Measurements from ENCODE around the gene SYCE3. TPM values are rescaled to one million over a fixed set of nuclear protein-coding genes. Genes with fewer than 3 reads are reported as not detected.
"Not testable (repeated sequence)": the region's sequence is repeated elsewhere in the genome, so short reads cannot be mapped to it uniquely, and the experiment has no call there.

Gene SYCE3
- total RNA-seq, 1 experiment from 2014 or later = not detected

DNA sequence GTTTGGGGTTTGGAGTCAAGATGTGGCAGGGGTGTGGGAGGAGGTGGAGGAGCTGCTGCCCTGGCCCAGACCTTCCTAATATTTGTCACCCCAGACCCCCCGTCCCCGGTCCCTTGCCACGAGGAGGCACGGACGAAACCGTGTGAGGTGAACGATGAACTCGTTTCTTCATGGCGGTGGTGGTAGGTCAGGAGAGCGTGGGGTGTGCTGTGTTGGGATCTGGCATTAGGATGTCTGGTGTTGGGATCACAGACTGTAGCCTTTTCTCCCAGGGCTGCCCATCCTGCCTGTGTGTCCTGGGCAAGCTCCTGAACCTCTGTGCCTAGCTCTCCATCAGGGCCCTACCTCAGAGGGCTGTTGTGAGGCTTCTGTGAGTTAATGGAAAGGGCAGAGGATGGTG lies 46.3 kb upstream of the SYCE3 start:
- Histone ChIP-seq H3K4me3 (ENCODE audit: low read depth, low read length, poor library complexity, severe bottlenecking) (no peak overlapping the region), H3K27ac (ENCODE audit: low read depth, low read length, poor library complexity, severe bottlenecking) (no peak overlapping the region), H3K4me1 (ENCODE audit: insufficient read depth, low read length, poor library complexity, severe bottlenecking) (no peaks in the 10 kb centered on the region), H3K27me3 (replicated peaks; ENCODE audit: insufficient read depth, low read depth, low read length, poor library complexity) (no peaks in the 10 kb centered on the region), H3K9me3 (ENCODE audit: low read depth, low read length, poor library complexity, severe bottlenecking) (no peaks in the 10 kb centered on the region), H3K36me3 (ENCODE audit: insufficient read depth, low read length, poor library complexity, severe bottlenecking) (no peaks in the 10 kb centered on the region)
- no TSS peak for BruUV-seq (replicated peaks)
- ChIA-PET POLR2A (ENCODE audit: low non-redundant PET) (no interaction called here), CTCF (interaction anchor here (1.3 kb wide), 1 partner anchor 12 kb away, joined by 3 read pairs; no protein-coding TSS in a partner anchor)
- TF ChIP-seq EZH2 (IDR thresholded peaks at IDR 0.05; ENCODE audit: borderline replicate concordance, low read depth, low read length, poor library complexity, severe bottlenecking) = no peak
- TF ChIP-seq, protein P1, sequence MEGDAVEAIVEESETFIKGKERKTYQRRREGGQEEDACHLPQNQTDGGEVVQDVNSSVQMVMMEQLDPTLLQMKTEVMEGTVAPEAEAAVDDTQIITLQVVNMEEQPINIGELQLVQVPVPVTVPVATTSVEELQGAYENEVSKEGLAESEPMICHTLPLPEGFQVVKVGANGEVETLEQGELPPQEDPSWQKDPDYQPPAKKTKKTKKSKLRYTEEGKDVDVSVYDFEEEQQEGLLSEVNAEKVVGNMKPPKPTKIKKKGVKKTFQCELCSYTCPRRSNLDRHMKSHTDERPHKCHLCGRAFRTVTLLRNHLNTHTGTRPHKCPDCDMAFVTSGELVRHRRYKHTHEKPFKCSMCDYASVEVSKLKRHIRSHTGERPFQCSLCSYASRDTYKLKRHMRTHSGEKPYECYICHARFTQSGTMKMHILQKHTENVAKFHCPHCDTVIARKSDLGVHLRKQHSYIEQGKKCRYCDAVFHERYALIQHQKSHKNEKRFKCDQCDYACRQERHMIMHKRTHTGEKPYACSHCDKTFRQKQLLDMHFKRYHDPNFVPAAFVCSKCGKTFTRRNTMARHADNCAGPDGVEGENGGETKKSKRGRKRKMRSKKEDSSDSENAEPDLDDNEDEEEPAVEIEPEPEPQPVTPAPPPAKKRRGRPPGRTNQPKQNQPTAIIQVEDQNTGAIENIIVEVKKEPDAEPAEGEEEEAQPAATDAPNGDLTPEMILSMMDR (conservative IDR thresholded peaks at IDR 0.05; ENCODE audit: low read depth, low read length) = no peak
- intact Hi-C loops (cut with micrococcal nuclease; ENCODE audit: unreplicated experiment) = loop anchor here (10.0 kb wide), 1 partner anchor 64 kb away; the partner anchor contains the start of gene KLHDC7B
- DNase-seq (ENCODE audit: low spot score) = no peak

DNA sequence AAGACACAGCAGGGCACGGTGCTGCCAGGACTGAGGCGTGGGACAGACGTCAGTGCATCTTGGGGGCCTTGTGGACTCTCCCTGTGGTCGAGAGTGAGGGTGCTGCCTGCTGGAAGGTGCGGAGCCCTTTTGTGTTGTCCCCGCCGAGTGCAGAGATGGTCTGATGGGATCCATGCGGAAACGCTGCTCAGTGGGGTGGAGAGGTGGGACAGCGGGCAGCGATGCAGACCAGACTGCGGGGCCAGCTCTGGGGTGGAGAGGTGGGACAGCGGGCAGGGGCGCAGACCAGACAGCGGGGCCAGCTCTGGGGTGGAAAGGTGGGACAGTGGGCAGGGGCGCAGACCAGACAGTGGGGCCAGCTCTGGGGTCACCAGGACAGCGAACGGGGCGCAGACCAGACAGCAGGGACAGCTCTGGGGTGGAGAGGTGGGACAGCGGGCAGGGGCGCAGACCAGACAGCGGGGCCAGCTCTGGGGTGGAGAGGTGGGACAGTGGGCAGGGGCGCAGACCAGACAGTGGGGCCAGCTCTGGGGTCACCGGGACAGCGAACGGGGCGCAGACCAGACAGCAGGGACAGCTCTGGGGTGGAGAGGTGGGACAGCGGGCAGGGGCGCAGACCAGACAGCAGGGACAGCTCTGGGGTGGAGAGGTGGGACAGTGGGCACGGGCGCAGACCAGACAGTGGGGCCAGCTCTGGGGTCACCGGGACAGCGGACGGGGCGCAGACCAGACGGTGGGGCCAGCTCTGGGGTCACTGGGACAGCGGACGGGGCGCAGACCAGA lies 45.5 kb upstream of the SYCE3 start:
- CTCF ChIA-PET = interaction anchor here (1.3 kb wide), 1 partner anchor 12 kb away, joined by 3 read pairs; no protein-coding TSS in a partner anchor
- H3K9me3 ChIP-seq (ENCODE audit: low read depth, low read length, poor library complexity, severe bottlenecking); DNase-seq (ENCODE audit: low spot score); H3K27me3 ChIP-seq (replicated peaks; ENCODE audit: insufficient read depth, low read depth, low read length, poor library complexity); POLR2A ChIA-PET (ENCODE audit: low non-redundant PET); H3K27ac ChIP-seq (ENCODE audit: low read depth, low read length, poor library complexity, severe bottlenecking); H3K4me3 ChIP-seq (ENCODE audit: low read depth, low read length, poor library complexity, severe bottlenecking); H3K4me1 ChIP-seq (ENCODE audit: insufficient read depth, low read length, poor library complexity, severe bottlenecking); BruUV-seq (replicated peaks); H3K36me3 ChIP-seq (ENCODE audit: insufficient read depth, low read length, poor library complexity, severe bottlenecking): not testable (repeated sequence)
- intact Hi-C loops (cut with micrococcal nuclease; ENCODE audit: unreplicated experiment) = loop anchor here (10.0 kb wide), 1 partner anchor 63 kb away; the partner anchor contains the start of gene KLHDC7B

DNA sequence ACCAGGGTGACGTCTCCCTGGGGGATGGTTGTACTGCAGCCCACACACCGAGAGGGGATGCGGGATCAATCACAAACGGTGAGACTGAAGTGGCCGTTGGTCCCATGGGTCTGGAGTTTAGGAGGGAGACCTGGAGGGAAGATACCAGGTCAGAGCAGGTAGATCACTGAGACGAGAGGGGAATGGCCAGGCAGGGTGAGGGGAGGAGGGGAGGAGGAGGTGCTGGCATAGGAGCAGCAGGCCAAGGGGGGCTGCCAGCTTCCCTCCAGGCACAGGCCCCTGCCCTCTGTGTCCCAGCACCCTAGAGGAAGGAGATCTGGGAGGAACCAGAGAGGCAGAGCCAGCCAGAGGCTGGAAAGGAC lies 44.9 kb upstream of the SYCE3 start:
- TF ChIP-seq, protein P1 (conservative IDR thresholded peaks at IDR 0.05; ENCODE audit: low read depth, low read length) = no peak
- no peak for TF ChIP-seq EZH2 (IDR thresholded peaks at IDR 0.05; ENCODE audit: borderline replicate concordance, low read depth, low read length, poor library complexity, severe bottlenecking)
- BruUV-seq (replicated peaks) = no TSS peak
- DNase-seq (ENCODE audit: low spot score) = no peak
- intact Hi-C loops (cut with micrococcal nuclease; ENCODE audit: unreplicated experiment) = loop anchor here (10.0 kb wide), 1 partner anchor 63 kb away; the partner anchor contains the start of gene KLHDC7B
- H3K27me3 ChIP-seq (replicated peaks; ENCODE audit: insufficient read depth, low read depth, low read length, poor library complexity) = no peaks in the 10 kb centered on the region
- no peak overlapping the region for H3K4me3 ChIP-seq (ENCODE audit: low read depth, low read length, poor library complexity, severe bottlenecking)
- ChIA-PET CTCF (interaction anchor here (0.5 kb wide), 1 partner anchor 331 kb away, joined by 5 read pairs; no protein-coding TSS in a partner anchor), POLR2A (ENCODE audit: low non-redundant PET) (no interaction called here)
- no peaks in the 10 kb centered on the region for H3K36me3 ChIP-seq (ENCODE audit: insufficient read depth, low read length, poor library complexity, severe bottlenecking)
- H3K9me3 ChIP-seq (ENCODE audit: low read depth, low read length, poor library complexity, severe bottlenecking) = no peaks in the 10 kb centered on the region
- H3K27ac ChIP-seq (ENCODE audit: low read depth, low read length, poor library complexity, severe bottlenecking) = no peak overlapping the region
- H3K4me1 ChIP-seq (ENCODE audit: insufficient read depth, low read length, poor library complexity, severe bottlenecking) = no peaks in the 10 kb centered on the region
